Inferior parietal cortex (tissue), 1 donor: ENCODE results near the gene DTNB.

ENCODE experiments used
- DNase-seq: peaks from one replicate; pipeline ENCODE4 v3.0.0-alpha.2; 2016; ENCODE audit errors: extremely low spot score

Gene DTNB

GRCh38 chr2:25371253-25372241, 301.8 kb downstream of the DTNB start:
- DNase-seq: no peak

GRCh38 chr2:25369876-25370275, 303.5 kb downstream of the DTNB start:
- no peak for DNase-seq

GRCh38 chr2:25369439-25369838, 303.9 kb downstream of the DTNB start:
- no peak for DNase-seq

DNA sequence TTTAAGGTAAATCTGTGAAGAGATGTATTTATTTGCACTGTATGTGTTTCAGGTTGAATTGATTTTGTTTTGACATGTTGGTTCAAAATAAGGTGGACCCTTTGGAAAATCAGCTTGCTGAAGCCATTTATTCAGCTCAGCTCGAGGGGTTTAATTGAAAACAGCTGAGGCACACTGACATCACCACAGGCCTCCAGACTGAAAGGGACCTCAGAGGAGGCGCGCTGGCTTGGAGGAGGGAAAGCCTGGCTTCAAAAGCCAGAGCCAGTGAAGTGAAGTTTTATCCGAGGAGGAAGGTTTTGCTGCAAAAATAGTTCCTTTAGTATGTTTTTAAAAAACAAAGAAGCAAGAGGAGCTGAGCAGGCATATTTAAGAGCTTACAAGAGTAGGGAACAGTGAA, 304.7 kb downstream of the DTNB start:
- DNase-seq: no peak

DNA sequence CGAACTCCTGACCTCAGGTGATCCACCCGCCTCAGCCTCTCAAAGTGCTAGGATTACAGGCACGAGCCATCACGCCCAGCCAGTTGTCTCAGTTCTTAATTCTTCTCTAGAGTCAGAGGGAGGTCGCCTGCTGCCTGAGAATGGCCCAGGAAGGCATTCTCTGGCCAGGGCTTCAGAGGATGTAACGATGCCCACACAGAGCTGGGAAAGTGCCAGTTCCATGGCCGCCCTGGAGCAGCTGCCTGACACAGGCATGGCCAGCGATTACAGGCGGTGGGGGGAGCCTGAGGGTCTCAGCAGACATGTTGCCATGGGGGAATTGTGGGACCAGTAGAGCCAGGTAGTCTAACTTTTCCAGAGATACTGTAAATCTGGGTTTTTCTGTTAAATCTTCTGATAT, 306.1 kb downstream of the DTNB start:
- DNase-seq: no peak

DNA sequence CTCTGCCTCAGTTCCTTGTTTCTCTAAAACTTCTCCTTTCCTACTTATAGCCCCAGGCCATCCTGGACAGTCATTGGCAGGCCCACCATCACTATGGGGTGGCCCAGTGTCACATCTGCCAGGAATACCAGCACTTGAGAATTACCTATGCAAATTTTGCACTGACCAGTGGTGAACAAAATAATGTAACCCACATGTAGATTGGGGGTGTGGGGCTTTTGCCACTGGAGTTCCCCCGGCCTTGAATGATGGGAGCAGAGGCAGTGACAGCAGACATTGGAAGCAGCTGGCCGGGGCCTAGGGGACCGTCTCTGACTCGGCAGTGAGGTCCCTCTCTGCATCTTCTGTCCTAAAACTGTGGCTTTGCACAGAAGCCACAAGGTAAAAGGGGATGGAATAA, 306.7 kb downstream of the DTNB start:
- DNase-seq: no peak

DNA sequence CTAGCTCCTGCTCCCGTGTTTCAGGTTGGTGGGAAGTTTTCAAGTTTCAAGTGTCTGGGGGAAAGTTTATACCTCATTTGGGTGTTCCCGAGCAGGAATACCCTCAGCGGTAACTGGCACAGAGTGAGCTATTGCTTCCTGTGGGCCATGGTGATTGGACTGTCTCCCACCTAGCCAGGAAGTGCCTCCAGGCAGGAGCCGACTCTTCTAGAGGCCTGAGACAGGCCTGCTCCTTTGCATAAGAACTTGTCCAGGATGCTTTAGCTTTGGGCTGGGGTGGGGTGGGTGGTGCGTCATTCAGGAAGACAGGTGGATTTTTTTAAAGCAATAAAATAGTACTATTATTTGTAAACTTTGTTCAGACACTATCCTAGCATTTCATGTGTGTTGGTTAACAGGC, 308.1 kb downstream of the DTNB start:
- no peak for DNase-seq

DNA sequence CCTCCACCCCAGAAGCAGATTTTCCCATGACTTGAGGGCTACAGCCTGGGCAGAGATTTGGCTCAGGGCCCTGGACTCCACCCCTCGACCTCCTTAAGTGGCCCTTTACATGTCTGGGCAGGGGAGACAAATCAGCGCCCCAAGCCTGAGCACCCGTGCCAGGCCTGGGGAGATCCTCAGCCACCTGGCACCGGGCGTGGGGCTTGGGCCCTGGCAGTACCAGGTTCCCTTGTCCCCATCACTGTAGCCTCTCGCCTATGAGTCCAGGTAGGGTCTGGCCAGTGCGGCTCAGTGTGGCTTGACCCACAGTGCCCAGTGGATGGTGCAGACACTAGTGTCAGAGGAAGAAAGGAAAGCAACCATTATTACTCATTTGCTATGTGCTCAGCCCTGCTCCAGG, 309.6 kb downstream of the DTNB start:
- DNase-seq: no peak

DNA sequence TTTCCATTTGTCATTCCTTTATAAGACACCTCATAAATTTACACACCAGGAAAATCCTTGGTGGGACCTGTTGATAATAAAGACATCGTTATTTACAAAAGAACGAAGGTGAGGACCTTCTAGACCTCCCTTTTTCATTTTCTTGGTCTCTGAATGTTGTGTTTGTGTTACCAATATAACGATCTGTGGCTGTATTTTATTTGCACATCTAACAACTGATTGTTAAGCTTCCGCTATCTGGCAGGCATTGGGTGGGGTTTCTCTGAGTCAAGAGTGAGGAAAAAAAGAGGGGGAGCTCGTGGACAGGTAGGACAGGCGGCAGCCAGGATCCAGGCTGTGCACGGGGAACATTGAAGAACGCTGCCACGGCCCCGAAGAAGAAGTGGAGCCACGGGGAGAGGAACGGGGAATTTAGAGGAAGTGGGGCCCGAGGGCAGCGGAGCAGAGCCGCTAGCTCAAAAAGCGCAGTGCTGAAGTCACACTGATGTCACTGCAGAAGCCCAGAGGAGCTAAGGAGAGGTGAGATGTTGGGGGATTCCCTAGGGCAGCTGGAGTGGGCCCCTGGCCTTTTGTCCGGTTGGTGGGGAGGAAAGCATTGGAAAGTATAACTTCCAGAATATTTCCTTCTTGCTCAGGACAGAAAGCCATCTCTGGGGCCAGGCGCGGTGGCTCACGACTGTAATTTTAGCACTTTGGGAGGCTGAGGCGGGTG, 310.8 kb downstream of the DTNB start:
- DNase-seq: no peak

DNA sequence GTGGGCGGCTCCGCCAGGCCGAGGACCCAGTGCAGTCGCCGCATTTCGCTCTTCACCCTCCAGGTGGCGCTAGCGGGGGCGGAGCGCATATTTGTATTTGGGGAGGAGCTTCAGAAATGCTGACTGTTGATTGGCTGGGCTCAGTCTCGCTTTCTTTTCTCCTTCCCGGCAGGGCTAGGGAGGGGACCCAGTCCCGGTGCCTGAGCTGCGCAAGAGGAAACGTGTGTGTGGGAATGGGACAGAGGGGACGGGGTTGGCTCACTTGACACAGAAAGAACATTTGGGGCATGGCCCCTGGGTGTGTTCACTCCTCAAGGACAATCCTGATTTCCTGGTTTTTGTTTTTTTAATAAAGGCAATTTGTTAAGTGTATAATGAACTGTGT, 311.3 kb downstream of the DTNB start:
- peak; percentile 97 for DNase-seq

- DNase-seq: no peak
Measured at GRCh38 chr2:25361261-25362048, 311.9 kb downstream of the DTNB start.

- no peak for DNase-seq
Measured at GRCh38 chr2:25358836-25359235, 314.5 kb downstream of the DTNB start.

DNA sequence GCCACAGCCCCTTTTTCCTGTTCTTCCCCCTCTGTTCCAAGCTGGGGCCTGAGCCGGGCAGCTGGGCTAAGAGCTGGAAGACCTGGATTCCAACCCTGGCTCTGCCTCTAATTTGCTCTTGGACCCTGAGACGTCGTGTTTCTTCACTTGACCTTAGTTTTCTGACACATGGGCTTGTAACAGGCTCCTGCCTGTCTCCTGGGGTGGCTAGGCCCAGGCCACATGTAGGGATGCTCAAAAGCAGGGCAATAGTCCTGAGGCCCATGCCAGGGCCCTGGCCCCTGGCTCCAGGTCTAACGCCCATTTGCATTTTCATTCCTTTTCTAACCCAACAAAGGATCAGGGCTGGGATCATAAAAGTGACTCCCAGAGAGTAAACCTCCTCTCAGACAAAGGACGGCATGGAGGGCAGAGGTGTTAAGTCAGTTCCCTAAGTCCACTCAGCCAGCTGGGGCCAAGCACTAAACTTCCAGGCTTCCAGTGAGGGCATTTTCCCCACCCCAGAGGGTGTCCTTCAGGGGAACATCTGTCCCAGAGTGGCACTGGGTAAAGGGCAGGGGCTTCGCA, 315.0 kb downstream of the DTNB start:
- DNase-seq: no peak

GRCh38 chr2:25356088-25356487, 317.3 kb downstream of the DTNB start:
- no peak for DNase-seq

GRCh38 chr2:25355270-25355669, 318.1 kb downstream of the DTNB start:
- no peak for DNase-seq

GRCh38 chr2:25354116-25354515, 319.3 kb downstream of the DTNB start:
- DNase-seq: no peak

DNA sequence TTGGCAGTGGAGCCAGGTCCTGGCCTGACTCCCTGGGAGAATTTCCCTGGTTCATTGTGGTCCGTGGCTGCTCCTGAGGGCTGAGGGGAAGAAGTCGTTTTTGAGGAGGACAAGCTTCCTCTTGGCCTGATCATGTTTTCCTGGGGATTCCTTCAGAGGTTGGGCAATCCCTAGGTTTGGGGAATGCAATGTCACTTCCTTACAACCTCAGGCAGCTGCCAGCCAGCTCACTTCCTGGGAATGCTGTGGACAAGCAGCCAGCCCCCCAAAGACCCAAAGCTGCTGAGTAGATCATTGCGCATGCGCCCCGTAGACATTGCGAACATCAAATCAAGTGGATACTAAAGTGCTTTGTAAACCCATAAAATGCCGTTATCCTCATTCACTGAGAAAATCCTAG, 324.0 kb downstream of the DTNB start:
- no peak for DNase-seq

GRCh38 chr2:25347846-25348245, 325.5 kb downstream of the DTNB start:
- DNase-seq: no peak

GRCh38 chr2:25347205-25347815, 326.1 kb downstream of the DTNB start:
- DNase-seq: no peak

DNA sequence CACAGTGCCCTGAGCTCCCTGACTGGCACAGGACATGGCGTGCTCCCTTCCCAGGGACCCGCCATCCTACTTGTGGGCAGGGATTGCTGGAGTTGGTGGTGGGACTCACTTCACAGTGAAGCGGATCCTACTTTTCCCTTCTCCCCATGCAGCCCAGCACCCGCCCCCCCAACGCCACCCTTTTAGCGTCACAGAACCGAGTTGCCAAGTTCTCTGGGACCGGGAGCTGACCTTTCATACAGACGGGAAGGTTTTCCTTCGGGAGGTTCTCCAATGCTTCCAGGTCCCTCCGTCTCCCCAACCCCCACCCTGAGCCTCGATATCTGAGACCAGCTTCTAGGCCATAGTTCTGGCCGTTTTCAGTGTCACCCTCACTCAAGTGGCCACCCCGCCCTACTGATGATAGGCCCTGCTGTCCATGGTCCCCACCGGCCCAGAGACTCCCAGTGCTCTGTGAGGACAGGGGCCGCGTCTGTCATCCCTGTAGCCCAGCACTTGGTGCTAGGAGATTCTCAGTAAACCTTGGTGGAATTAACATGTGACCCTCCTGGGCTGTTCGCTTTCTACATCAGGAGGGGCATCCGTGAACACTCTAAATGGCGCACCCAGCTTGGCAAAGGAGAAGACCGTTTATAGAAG, 330.1 kb downstream of the DTNB start:
- no peak for DNase-seq
